Activated B cell treated with CpG ODN at 0.5 μM for 24 hours (primary cell): ENCODE results near the gene TSHZ2. TPM values are rescaled to one million over a fixed set of nuclear protein-coding genes. Genes with fewer than 3 reads are reported as not detected.

Experiments used
- ATAC-seq: fragments of 200-7000 bp; cut with Tn5 transposase; one replicate; pipeline ENCODE4 v1.10.0; 2021; ENCODE audit warnings: low read depth, mild to moderate bottlenecking, moderate library complexity
- CTCF ChIA-PET: fragments of 350-600 bp; sonication (Branson Sonifier 250); formaldehyde crosslinking; loops from one replicate; lab custom pipeline; 2021; ENCODE audit warnings: antibody characterized with exemption; lab: Charles Lee
- POLR2A ChIA-PET: fragments of 350-600 bp; sonication (Branson Sonifier 250); formaldehyde crosslinking; loops from one replicate; lab custom pipeline; 2021; ENCODE audit warnings: antibody characterized with exemption; lab: Charles Lee
- DNase-seq: peaks from one replicate; pipeline ENCODE4 v3.0.0; 2022
- H3K27ac Mint-ChIP-seq: one replicate; pipeline ENCODE4 v1.8.0; 2020; ENCODE audit warnings: mixed read lengths
- H3K27me3 Mint-ChIP-seq: one replicate; pipeline ENCODE4 v1.8.0; 2021; ENCODE audit warnings: mixed read lengths
- H3K36me3 Mint-ChIP-seq: one replicate; pipeline ENCODE4 v1.8.0; 2021; ENCODE audit warnings: low read depth, mixed read lengths
- H3K4me1 Mint-ChIP-seq: one replicate; pipeline ENCODE4 v1.8.0; 2021; ENCODE audit warnings: mixed read lengths
- H3K4me3 Mint-ChIP-seq: one replicate; pipeline ENCODE4 v1.8.0; 2020; ENCODE audit warnings: mild to moderate bottlenecking, mixed read lengths
- H3K9me3 Mint-ChIP-seq: one replicate; pipeline ENCODE4 v1.8.0; 2020; ENCODE audit warnings: mixed read lengths
- intact Hi-C: fragments of 100-400 bp; cut with micrococcal nuclease; formaldehyde crosslinking; loops from one replicate; pipeline ENCODE4 v1.15.1; 2024
- total RNA-seq: library from RNA; stranded (reverse); gene quantifications from 2 replicates; pipeline ENCODE4 v1.2.3, GENCODE V29; 2022
- TF ChIP-seq, protein P1 (sequence below): fragments of 200-600 bp; IDR thresholded peaks from one replicate; pipeline ENCODE4 v1.8.0; 2022; ENCODE audit warnings: antibody characterized with exemption, mild to moderate bottlenecking

The TSHZ2 gene
- total RNA-seq, 1 donor from 2014 or later, result 1.7 TPM

DNA sequence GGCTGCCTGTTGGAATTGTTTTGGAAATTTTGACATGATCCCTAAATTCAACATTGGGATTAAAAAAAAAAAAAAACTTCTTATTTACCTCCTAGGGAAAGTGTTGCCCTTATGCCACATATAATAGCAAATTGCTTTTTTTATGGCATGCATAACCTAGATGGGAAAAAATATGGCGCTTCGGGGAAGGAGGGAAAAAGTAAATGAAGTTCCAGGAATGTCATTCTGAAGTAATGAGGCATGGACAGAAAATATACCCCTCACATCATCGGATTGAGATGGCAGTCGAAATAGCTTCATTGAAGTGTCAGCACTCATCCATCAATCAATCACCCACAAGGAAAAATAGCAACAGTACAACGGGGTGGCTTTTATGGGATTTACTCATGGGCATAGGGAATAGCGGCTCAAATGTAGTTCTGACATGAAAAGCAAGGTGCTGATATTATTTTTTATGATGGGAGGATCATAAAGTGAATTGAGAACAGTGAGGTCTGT is 516.7 kb downstream of the TSHZ2 start:
- no peaks in the 10 kb centered on the region for H3K4me1 Mint-ChIP-seq
- no peak overlapping the region for H3K4me3 Mint-ChIP-seq
- H3K27ac Mint-ChIP-seq, result no peak overlapping the region
- H3K9me3 Mint-ChIP-seq, result peaks cover 3% of the 10 kb centered on the region
- TF ChIP-seq, protein P1, sequence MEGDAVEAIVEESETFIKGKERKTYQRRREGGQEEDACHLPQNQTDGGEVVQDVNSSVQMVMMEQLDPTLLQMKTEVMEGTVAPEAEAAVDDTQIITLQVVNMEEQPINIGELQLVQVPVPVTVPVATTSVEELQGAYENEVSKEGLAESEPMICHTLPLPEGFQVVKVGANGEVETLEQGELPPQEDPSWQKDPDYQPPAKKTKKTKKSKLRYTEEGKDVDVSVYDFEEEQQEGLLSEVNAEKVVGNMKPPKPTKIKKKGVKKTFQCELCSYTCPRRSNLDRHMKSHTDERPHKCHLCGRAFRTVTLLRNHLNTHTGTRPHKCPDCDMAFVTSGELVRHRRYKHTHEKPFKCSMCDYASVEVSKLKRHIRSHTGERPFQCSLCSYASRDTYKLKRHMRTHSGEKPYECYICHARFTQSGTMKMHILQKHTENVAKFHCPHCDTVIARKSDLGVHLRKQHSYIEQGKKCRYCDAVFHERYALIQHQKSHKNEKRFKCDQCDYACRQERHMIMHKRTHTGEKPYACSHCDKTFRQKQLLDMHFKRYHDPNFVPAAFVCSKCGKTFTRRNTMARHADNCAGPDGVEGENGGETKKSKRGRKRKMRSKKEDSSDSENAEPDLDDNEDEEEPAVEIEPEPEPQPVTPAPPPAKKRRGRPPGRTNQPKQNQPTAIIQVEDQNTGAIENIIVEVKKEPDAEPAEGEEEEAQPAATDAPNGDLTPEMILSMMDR, result no peak
- no peak for DNase-seq
- no peaks in the 10 kb centered on the region for H3K36me3 Mint-ChIP-seq
- no peak for ATAC-seq
- intact Hi-C loops, result no loop called here
- peaks cover 2% of the 10 kb centered on the region for H3K27me3 Mint-ChIP-seq
- ChIA-PET CTCF (no interaction called here), POLR2A (no interaction called here)

DNA sequence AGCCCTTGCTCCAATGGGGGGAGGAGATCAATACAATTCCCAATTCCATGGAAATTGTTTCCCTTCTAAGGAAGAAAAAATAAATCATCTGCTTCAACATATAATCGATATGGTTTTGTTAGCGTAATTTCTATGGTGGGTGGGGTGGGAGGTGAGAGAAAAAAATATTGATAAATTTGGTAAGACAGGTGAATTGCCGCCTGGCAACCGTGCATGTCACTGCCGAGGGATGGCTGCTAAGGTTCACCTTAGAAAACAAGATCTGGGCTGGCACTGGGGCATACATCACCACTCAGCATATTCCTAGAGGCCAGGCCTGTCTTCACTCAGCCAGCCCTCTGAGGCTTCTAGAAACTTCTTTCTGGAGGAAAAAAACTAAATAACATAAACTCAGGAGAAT is 517.4 kb downstream of the TSHZ2 start:
- Mint-ChIP-seq H3K9me3 (no peaks in the 10 kb centered on the region), H3K4me1 (no peaks in the 10 kb centered on the region), H3K4me3 (no peak overlapping the region), H3K27ac (no peak overlapping the region), H3K36me3 (no peaks in the 10 kb centered on the region), H3K27me3 (peaks cover 2% of the 10 kb centered on the region)
- POLR2A ChIA-PET, result no interaction called here
- DNase-seq (no peak), ATAC-seq (no peak)
- CTCF ChIA-PET, result no interaction called here
- TF ChIP-seq, protein P1, result no peak
- intact Hi-C loops, result no loop called here

DNA sequence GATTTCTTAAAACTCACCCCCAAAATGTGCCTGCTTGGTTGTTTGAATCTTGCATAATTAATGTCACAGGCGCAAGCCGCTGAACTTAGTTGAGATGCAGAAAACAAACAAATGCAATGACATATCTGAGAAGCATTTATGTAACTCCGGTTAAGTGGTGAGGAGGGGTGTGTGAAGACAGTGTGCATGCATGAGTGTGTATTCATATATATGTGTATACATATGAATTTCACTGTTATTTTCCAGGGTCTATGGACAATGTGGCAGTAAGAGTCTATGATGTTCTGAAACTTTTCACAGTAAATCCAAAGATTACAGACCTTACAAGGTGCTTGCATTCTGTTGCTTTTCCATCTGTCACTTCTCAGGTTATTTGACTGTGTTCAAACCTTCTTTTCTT is 518.5 kb downstream of the TSHZ2 start:
- no peak overlapping the region for H3K27ac Mint-ChIP-seq
- DNase-seq (no peak), ATAC-seq (no peak)
- no peaks in the 10 kb centered on the region for H3K4me1 Mint-ChIP-seq
- ChIA-PET CTCF (no interaction called here), POLR2A (no interaction called here)
- no peak overlapping the region for H3K4me3 Mint-ChIP-seq
- TF ChIP-seq, protein P1, result no peak
- intact Hi-C loops, result no loop called here
- no peaks in the 10 kb centered on the region for H3K9me3 Mint-ChIP-seq
- H3K27me3 Mint-ChIP-seq, result peaks cover 2% of the 10 kb centered on the region
- no peaks in the 10 kb centered on the region for H3K36me3 Mint-ChIP-seq

DNA sequence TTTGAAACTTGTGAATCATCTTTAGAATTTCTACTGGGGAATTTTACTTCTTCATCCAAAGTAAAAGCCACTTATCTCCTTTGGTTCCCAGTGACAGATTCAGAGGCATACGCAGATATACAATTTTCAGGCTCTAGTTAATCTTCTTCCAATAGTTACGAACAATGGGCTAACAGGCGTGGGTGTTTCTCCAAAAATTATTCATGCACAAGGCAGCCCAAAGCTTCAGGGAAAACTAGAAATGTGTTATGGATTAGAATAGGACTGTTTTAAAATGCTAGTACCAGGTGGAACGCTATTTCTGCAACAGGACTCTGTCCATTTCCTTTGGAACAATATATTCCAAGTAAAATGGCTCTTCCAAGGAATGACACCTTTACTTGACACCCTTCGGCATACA is 519.3 kb downstream of the TSHZ2 start:
- Mint-ChIP-seq H3K36me3 (no peaks in the 10 kb centered on the region), H3K4me3 (no peak overlapping the region), H3K4me1 (no peaks in the 10 kb centered on the region), H3K9me3 (no peaks in the 10 kb centered on the region), H3K27ac (no peak overlapping the region), H3K27me3 (peaks cover 2% of the 10 kb centered on the region)
- TF ChIP-seq, protein P1, result no peak
- ChIA-PET CTCF (no interaction called here), POLR2A (no interaction called here)
- no peak for ATAC-seq
- DNase-seq, result no peak
- intact Hi-C loops, result no loop called here

DNA sequence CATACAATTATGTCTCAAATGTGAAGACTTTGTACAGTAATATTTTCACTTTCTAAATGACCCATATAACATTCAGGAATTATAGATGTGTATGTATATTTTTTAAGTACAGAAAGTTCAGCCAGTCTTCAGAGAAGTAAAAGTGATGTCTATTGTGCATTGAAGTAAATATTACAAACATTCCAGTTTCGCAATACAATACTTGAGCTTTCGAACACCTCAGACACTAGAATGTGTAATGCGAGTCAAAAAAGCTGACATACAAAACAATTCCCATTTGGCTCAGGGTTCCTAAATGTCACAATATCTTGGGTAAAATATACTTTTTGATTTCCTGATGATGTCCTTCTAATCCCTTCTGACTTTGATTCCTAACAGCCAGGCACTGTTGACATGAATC is 520.1 kb downstream of the TSHZ2 start:
- ATAC-seq (no peak), DNase-seq (no peak)
- H3K27ac Mint-ChIP-seq, result no peak overlapping the region
- H3K4me1 Mint-ChIP-seq, result no peaks in the 10 kb centered on the region
- ChIA-PET CTCF (no interaction called here), POLR2A (no interaction called here)
- no peak overlapping the region for H3K4me3 Mint-ChIP-seq
- peaks cover 2% of the 10 kb centered on the region for H3K9me3 Mint-ChIP-seq
- no peaks in the 10 kb centered on the region for H3K36me3 Mint-ChIP-seq
- TF ChIP-seq, protein P1, result no peak
- intact Hi-C loops, result no loop called here
- peaks cover 1% of the 10 kb centered on the region for H3K27me3 Mint-ChIP-seq
